IMR-90 (cell line): ENCODE measurements around the gene GRIFIN. TPM values are rescaled to one million over a fixed set of nuclear protein-coding genes. Genes with fewer than 3 reads are reported as not detected.

ENCODE experiments used
- ATAC-seq: fragments of 200-7000 bp; cut with Tn5 transposase; 2 replicates; pipeline ENCODE4 v1.9.1; 2020; ENCODE audit warnings: low read depth, mild to moderate bottlenecking, moderate library complexity
- BruUV-seq: library from RNA; stranded (reverse); fragments of 400-500 nt; replicated peaks from 2 replicates; lab custom pipeline; 2021; lab: Mats Ljungman, UMichigan
- CTCF ChIA-PET: fragments of 300-600 bp; formaldehyde crosslinking; extraction: SDS; loops from one replicate; lab custom pipeline; 2021; ENCODE audit warnings: antibody characterized with exemption; lab: Yijun Ruan, JAX
- POLR2A ChIA-PET: fragments of 300-600 bp; sonication (Branson Sonifier 250); formaldehyde crosslinking; loops from one replicate; lab custom pipeline; 2022; ENCODE audit warnings: antibody characterized with exemption; ENCODE audit not compliant: unreplicated experiment; lab: Charles Lee
- DNase-seq: peaks from one replicate; pipeline ENCODE4 v3.0.0; 2013
- H2AFZ ChIP-seq: replicated peaks from 2 replicates; pipeline ENCODE3; 2013; ENCODE audit warnings: low read length, mild to moderate bottlenecking; ENCODE audit not compliant: poor library complexity
- H2AK5ac ChIP-seq: 2 replicates; pipeline ENCODE4 v1.6.1; 2013; ENCODE audit warnings: low read depth, low read length, inconsistent platforms
- H2AK9ac ChIP-seq: replicated peaks from 2 replicates; pipeline ENCODE3; 2013; ENCODE audit warnings: mild to moderate bottlenecking, low read depth, low read length, moderate library complexity; ENCODE audit not compliant: poor library complexity
- H2BK120ac ChIP-seq: 2 replicates; pipeline ENCODE4 v1.6.1; 2013; ENCODE audit warnings: low read depth, low read length, inconsistent platforms
- H2BK15ac ChIP-seq: 3 replicates; pipeline ENCODE4 v1.6.1; 2013; ENCODE audit warnings: low read depth, low read length, inconsistent platforms
- H2BK20ac ChIP-seq: 2 replicates; pipeline ENCODE4 v1.6.1; 2013; ENCODE audit warnings: low read depth, mild to moderate bottlenecking, inconsistent platforms, low read length, moderate library complexity
- H2BK5ac ChIP-seq: 2 replicates; pipeline ENCODE4 v1.6.1; 2013; ENCODE audit warnings: mild to moderate bottlenecking, low read depth, low read length, inconsistent platforms; ENCODE audit not compliant: poor library complexity, severe bottlenecking
- H3K14ac ChIP-seq: replicated peaks from 2 replicates; pipeline ENCODE4 v1.6.1; 2013; ENCODE audit warnings: low read depth, low read length, inconsistent platforms
- H3K18ac ChIP-seq: 2 replicates; pipeline ENCODE4 v1.6.1; 2013; ENCODE audit warnings: low read depth, low read length, control low read depth
- H3K23ac ChIP-seq: 2 replicates; pipeline ENCODE4 v1.6.1; 2013; ENCODE audit warnings: low read depth, low read length, inconsistent platforms
- H3K27ac ChIP-seq: 2 replicates; pipeline ENCODE4 v1.5.1; 2013; ENCODE audit warnings: mild to moderate bottlenecking, control low read depth, low read length; ENCODE audit not compliant: insufficient read depth
- H3K27me3 ChIP-seq: 2 replicates; pipeline ENCODE4 v1.6.1; 2013; ENCODE audit warnings: low read length; ENCODE audit not compliant: control insufficient read depth, insufficient read depth
- H3K36me3 ChIP-seq: 2 replicates; pipeline ENCODE4 v1.6.1; 2013; ENCODE audit warnings: low read length, mixed read lengths; ENCODE audit not compliant: control insufficient read depth, insufficient read depth
- H3K4ac ChIP-seq: 2 replicates; pipeline ENCODE4 v1.6.1; 2013; ENCODE audit warnings: low read depth, low read length, inconsistent platforms
- H3K4me1 ChIP-seq: 2 replicates; pipeline ENCODE4 v1.6.1; 2013; ENCODE audit warnings: low read length, mixed read lengths; ENCODE audit not compliant: control insufficient read depth, insufficient read depth
- H3K4me2 ChIP-seq: 2 replicates; pipeline ENCODE4 v1.6.1; 2013; ENCODE audit warnings: low read depth, mild to moderate bottlenecking, control low read depth, low read length, moderate library complexity
- H3K4me3 ChIP-seq: 2 replicates; pipeline ENCODE4 v1.5.1; 2013; ENCODE audit warnings: low read depth, mild to moderate bottlenecking, control low read depth, low read length, moderate library complexity; ENCODE audit not compliant: insufficient read depth
- H3K56ac ChIP-seq: 2 replicates; pipeline ENCODE4 v1.6.1; 2013; ENCODE audit warnings: low read length, inconsistent platforms; ENCODE audit not compliant: insufficient read depth; ENCODE audit errors: extremely low read depth
- H3K79me1 ChIP-seq, 2 experiments: 2 replicates each; pipeline ENCODE4 v1.6.1; 2013; ENCODE audit warnings: low read length in 2 of 2, inconsistent platforms in 1 of 2, low read depth in 1 of 2
- H3K9ac ChIP-seq: 2 replicates; pipeline ENCODE4 v1.6.1; 2013; ENCODE audit warnings: low read depth, low read length, control low read depth
- H3K9me1 ChIP-seq: 2 replicates; pipeline ENCODE4 v1.6.1; 2013; ENCODE audit warnings: low read length, inconsistent platforms; ENCODE audit not compliant: insufficient read depth
- H3K9me3 ChIP-seq: 2 replicates; pipeline ENCODE4 v1.6.1; 2013; ENCODE audit warnings: low read length; ENCODE audit not compliant: control insufficient read depth, insufficient read depth
- H4K20me1 ChIP-seq: 2 replicates; pipeline ENCODE4 v1.6.1; 2013; ENCODE audit warnings: low read length, inconsistent platforms; ENCODE audit not compliant: insufficient read depth
- H4K5ac ChIP-seq: 2 replicates; pipeline ENCODE4 v1.6.1; 2013; ENCODE audit warnings: mild to moderate bottlenecking, low read depth, low read length, control low read depth
- H4K8ac ChIP-seq, 2 experiments: 2 replicates each; pipeline ENCODE4 v1.6.1; 2013; ENCODE audit warnings: low read depth in 2 of 2, low read length in 2 of 2, control low read depth in 1 of 2, inconsistent platforms in 1 of 2
- H4K91ac ChIP-seq: 2 replicates; pipeline ENCODE4 v1.6.1; 2013; ENCODE audit warnings: low read depth, low read length, inconsistent platforms; ENCODE audit not compliant: insufficient read depth
- CTCF ChIP-seq: conservative IDR thresholded peaks from 2 replicates; pipeline ENCODE4 v1.5.1; 2012; ENCODE audit warnings: mild to moderate bottlenecking, low read depth, low read length, improper control_type of control experiment
- ELK1 ChIP-seq: fragments of 150-350 bp; IDR thresholded peaks from 2 replicates; pipeline ENCODE4 v1.6.1; 2016; ENCODE audit warnings: low read depth, mild to moderate bottlenecking, low read length, moderate library complexity, borderline replicate concordance
- MAFK ChIP-seq: IDR thresholded peaks from 2 replicates; pipeline ENCODE4 v1.6.1; 2012; ENCODE audit warnings: low read depth, low read length, improper control_type of control experiment
- MAZ ChIP-seq: IDR thresholded peaks from 2 replicates; pipeline ENCODE4 v1.6.1; 2012; ENCODE audit warnings: low read depth, mild to moderate bottlenecking, low read length, improper control_type of control experiment, moderate library complexity, borderline replicate concordance
- NFE2L2 ChIP-seq: fragments of 150-350 bp; IDR thresholded peaks from 2 replicates; pipeline ENCODE4 v1.6.1; 2016; ENCODE audit warnings: low read depth, mild to moderate bottlenecking, low read length
- POLR2A ChIP-seq: IDR thresholded peaks from 2 replicates; pipeline ENCODE4 v1.6.1; 2012; ENCODE audit warnings: mild to moderate bottlenecking, low read depth, low read length
- RAD21 ChIP-seq: IDR thresholded peaks from 2 replicates; pipeline ENCODE4 v1.6.1; 2012; ENCODE audit warnings: low read length, improper control_type of control experiment
- RCOR1 ChIP-seq: IDR thresholded peaks from 2 replicates; pipeline ENCODE4 v1.6.1; 2012; ENCODE audit warnings: mild to moderate bottlenecking, low read length, improper control_type of control experiment; ENCODE audit not compliant: insufficient replicate concordance
- RFX5 ChIP-seq: IDR thresholded peaks from 2 replicates; pipeline ENCODE4 v1.8.0; 2012; ENCODE audit warnings: low read depth, mild to moderate bottlenecking, low read length, moderate library complexity
- USF2 ChIP-seq: fragments of 150-350 bp; IDR thresholded peaks from 2 replicates; pipeline ENCODE4 v1.6.1; 2017; ENCODE audit warnings: mild to moderate bottlenecking, antibody characterized with exemption, low read length, low read depth
- WGBS, 2 experiments: methylation state at CpG; one replicate each; pipeline versions ENCODE4 v1.1.5 to v1.1.7; 2013; ENCODE audit warnings: missing lambda C conversion rate in 2 of 2; ENCODE audit not compliant: insufficient read length in 1 of 2; ENCODE audit errors: extremely low coverage in 2 of 2; 5-methylcytosine and 5-hydroxymethylcytosine counted together
- dilution Hi-C: fragments of 300-500 bp; cut with HindIII; formaldehyde crosslinking; loops from one replicate; pipeline ENCODE4 v1.14.3; 2018; ENCODE audit warnings: low sequenced_read_pairs; ENCODE audit not compliant: unreplicated experiment
- in situ Hi-C: fragments of 300-500 bp; cut with MboI; formaldehyde crosslinking; loops from 3 replicates; pipeline ENCODE4 v1.14.3; 2019; ENCODE audit warnings: low sequenced_read_pairs, inconsistent platforms, mixed read lengths
- intact Hi-C: fragments of 100-400 bp; cut with micrococcal nuclease; formaldehyde crosslinking; loops from 2 replicates; pipeline ENCODE4 v1.10.0; 2022
- polyA plus RNA-seq, 3 experiments: library from polyadenylated mRNA; depleted of rRNA; stranded (reverse); fragments of >200 nt; gene quantifications; 2 replicates each; pipeline ENCODE4 v1.2.3, GENCODE V29; 2012; ENCODE audit warnings: low replicate concordance in 1 of 3
- total RNA-seq: library from RNA; depleted of rRNA; stranded (reverse); fragments of >200 nt; gene quantifications from 2 replicates; pipeline ENCODE4 v1.2.3, GENCODE V29; 2012

Gene GRIFIN
- total and polyA plus RNA-seq, 2 of the 4 experiments (the other 2 are of a cell fraction) = not detected

GRCh38 chr7:2488272-2488645 is 12.1 kb upstream of the GRIFIN start:
- Histone ChIP-seq H3K9me3 (no peaks in the 10 kb centered on the region), H2BK5ac (no peak overlapping the region), H3K4me1 (peaks cover 2% of the 10 kb centered on the region), H3K79me1 (no peaks in the 10 kb centered on the region), H3K4ac (no peak overlapping the region), H2AK9ac (no peak overlapping the region), H2AK5ac (no peak overlapping the region), H3K23ac (no peak overlapping the region), H3K9ac (no peak overlapping the region), H3K9me1 (0 out of 2 replicates have a peak, but pooled peaks cover 4% of the 10 kb centered on the region), H4K20me1 (no peaks in the 10 kb centered on the region), H2BK15ac (no peak overlapping the region), H3K18ac (no peak overlapping the region), H4K8ac (no peak overlapping the region), H2BK120ac (no peak overlapping the region), H3K27ac (no peak overlapping the region), H2AFZ (peak overlapping the region; percentile 21), H3K36me3 (no peaks in the 10 kb centered on the region), H3K56ac (no peak overlapping the region), H2BK20ac (no peak overlapping the region), H3K4me2 (no peak overlapping the region), H4K91ac (no peak overlapping the region), H3K14ac (no peak overlapping the region), H4K5ac (no peak overlapping the region), H3K4me3 (no peak overlapping the region), H3K27me3 (peaks cover 3% of the 10 kb centered on the region; the same call in 1 of the 2 replicates)
- TF ChIP-seq RFX5 (no peak), USF2 (no peak), CTCF (no peak), MAZ (no peak), MAFK (no peak), RCOR1 (no peak), ELK1 (no peak), RAD21 (no peak), NFE2L2 (no peak), POLR2A (no peak)
- CTCF ChIA-PET = no interaction called here
- POLR2A ChIA-PET = no interaction called here
- ATAC-seq = no peak; the same call in 1 of the 2 replicates
- intact Hi-C loops (no loop called here), dilution Hi-C loops (no loop called here), in situ Hi-C loops (no loop called here)
- WGBS, 2 experiments = 82% methylated on average over 4 of the region's 8 CpGs; no CpG with 5 or more reads in 1 of the 2 experiments
- no peak for DNase-seq
- BruUV-seq = no TSS peak
